ENCODE data around the gene CDT1.

CDT1 gene

GRCh38 chr16:88803264-88803987, at the start of gene CDT1:
CDT1 (plus strand) TSS chr16:88803789; CDS start chr16:88803832, 43 bp downstream.
- DNase-seq: peak; percentile 59

- no peak for DNase-seq
These were observed 49.3 kb upstream of the CDT1 start for GRCh38 chr16:88754109-88754911.

GRCh38 chr16:88754912-88755744, 48.5 kb upstream of the CDT1 start:
- DNase-seq: no peak

- no peak for DNase-seq
These were observed 47.7 kb upstream of the CDT1 start for GRCh38 chr16:88755745-88756443.

GRCh38 chr16:88758227-88758943, 45.2 kb upstream of the CDT1 start:
- DNase-seq: no peak

- DNase-seq: no peak
These were observed 44.7 kb upstream of the CDT1 start for GRCh38 chr16:88758944-88759244.

GRCh38 chr16:88759245-88759975, 44.2 kb upstream of the CDT1 start:
- DNase-seq: peak; percentile 67

- no peak for DNase-seq
These were observed 43.6 kb upstream of the CDT1 start for GRCh38 chr16:88759976-88760350.

- DNase-seq: no peak
These were observed 43.0 kb upstream of the CDT1 start for GRCh38 chr16:88760424-88761142.

- DNase-seq: no peak
These were observed 42.5 kb upstream of the CDT1 start for GRCh38 chr16:88761143-88761534.

GRCh38 chr16:88761830-88762229, 41.8 kb upstream of the CDT1 start:
- no peak for DNase-seq

GRCh38 chr16:88762258-88762870, 41.2 kb upstream of the CDT1 start:
- no peak for DNase-seq

GRCh38 chr16:88762941-88763340, 40.6 kb upstream of the CDT1 start:
- DNase-seq: no peak

- no peak for DNase-seq
These were observed 40.0 kb upstream of the CDT1 start for GRCh38 chr16:88763502-88764053.

GRCh38 chr16:88764080-88764479, 39.5 kb upstream of the CDT1 start:
- no peak for DNase-seq

GRCh38 chr16:88764913-88765349, 38.7 kb upstream of the CDT1 start:
- no peak for DNase-seq

- no peak for DNase-seq
These were observed 36.6 kb upstream of the CDT1 start for GRCh38 chr16:88766975-88767374.

- DNase-seq: no peak
These were observed 36.0 kb upstream of the CDT1 start for GRCh38 chr16:88767546-88768070.

GRCh38 chr16:88768071-88768783, 35.4 kb upstream of the CDT1 start:
- DNase-seq: no peak

Measured in NCI-H510A treated with DMSO at 0.1 percent for 48 hours (cell line).